ENCODE data around the gene PWWP2A.

Gene PWWP2A

GRCh38 chr5:160060001-160060400 lies 59.2 kb downstream of the PWWP2A start:
- no peak overlapping the region for H3K4me3 ChIP-seq (ENCODE audit: insufficient read depth, low read depth, low read length, poor library complexity, severe bottlenecking)
- DNase-seq: no peak
- peaks cover 37% of the 10 kb centered on the region for H3K36me3 ChIP-seq (ENCODE audit: control insufficient read depth, insufficient read depth, low read length)
- H3K9me3 ChIP-seq (ENCODE audit: control insufficient read depth, low read length): no peaks in the 10 kb centered on the region
- no peak overlapping the region for H3K27ac ChIP-seq (ENCODE audit: insufficient read depth, low read length, poor library complexity, severe bottlenecking)
- no peaks in the 10 kb centered on the region for H3K4me1 ChIP-seq (ENCODE audit: control insufficient read depth, insufficient read depth, low read length, poor library complexity, severe bottlenecking)
- no peaks in the 10 kb centered on the region for H3K27me3 ChIP-seq (replicated peaks; ENCODE audit: control insufficient read depth, insufficient read depth, low read length, poor library complexity, severe bottlenecking)

- no peaks in the 10 kb centered on the region for H3K27me3 ChIP-seq (replicated peaks; ENCODE audit: control insufficient read depth, insufficient read depth, low read length, poor library complexity, severe bottlenecking)
- DNase-seq: no peak
- H3K4me1 ChIP-seq (ENCODE audit: control insufficient read depth, insufficient read depth, low read length, poor library complexity, severe bottlenecking): no peaks in the 10 kb centered on the region
- no peak overlapping the region for H3K4me3 ChIP-seq (ENCODE audit: insufficient read depth, low read depth, low read length, poor library complexity, severe bottlenecking)
- H3K36me3 ChIP-seq (ENCODE audit: control insufficient read depth, insufficient read depth, low read length): peaks cover 50% of the 10 kb centered on the region
- no peaks in the 10 kb centered on the region for H3K9me3 ChIP-seq (ENCODE audit: control insufficient read depth, low read length)
- H3K27ac ChIP-seq (ENCODE audit: insufficient read depth, low read length, poor library complexity, severe bottlenecking): no peak overlapping the region
These were observed 62.0 kb downstream of the PWWP2A start for GRCh38 chr5:160057256-160057655.

GRCh38 chr5:160054831-160055230 lies 64.4 kb downstream of the PWWP2A start:
- Histone ChIP-seq H3K4me1 (ENCODE audit: control insufficient read depth, insufficient read depth, low read length, poor library complexity, severe bottlenecking) (no peaks in the 10 kb centered on the region), H3K27ac (ENCODE audit: insufficient read depth, low read length, poor library complexity, severe bottlenecking) (no peak overlapping the region), H3K27me3 (replicated peaks; ENCODE audit: control insufficient read depth, insufficient read depth, low read length, poor library complexity, severe bottlenecking) (no peaks in the 10 kb centered on the region), H3K9me3 (ENCODE audit: control insufficient read depth, low read length) (no peaks in the 10 kb centered on the region), H3K4me3 (ENCODE audit: insufficient read depth, low read depth, low read length, poor library complexity, severe bottlenecking) (no peak overlapping the region), H3K36me3 (ENCODE audit: control insufficient read depth, insufficient read depth, low read length) (peaks cover 59% of the 10 kb centered on the region)
- DNase-seq: no peak

GRCh38 chr5:160054047-160054446 lies 65.2 kb downstream of the PWWP2A start:
- H3K9me3 ChIP-seq (ENCODE audit: control insufficient read depth, low read length): no peaks in the 10 kb centered on the region
- H3K27ac ChIP-seq (ENCODE audit: insufficient read depth, low read length, poor library complexity, severe bottlenecking): no peak overlapping the region
- H3K27me3 ChIP-seq (replicated peaks; ENCODE audit: control insufficient read depth, insufficient read depth, low read length, poor library complexity, severe bottlenecking): no peaks in the 10 kb centered on the region
- H3K4me1 ChIP-seq (ENCODE audit: control insufficient read depth, insufficient read depth, low read length, poor library complexity, severe bottlenecking): no peaks in the 10 kb centered on the region
- no peak for DNase-seq
- H3K36me3 ChIP-seq (ENCODE audit: control insufficient read depth, insufficient read depth, low read length): peaks cover 66% of the 10 kb centered on the region
- H3K4me3 ChIP-seq (ENCODE audit: insufficient read depth, low read depth, low read length, poor library complexity, severe bottlenecking): no peak overlapping the region

GRCh38 chr5:160049099-160049498 lies 70.2 kb downstream of the PWWP2A start:
- H3K9me3 ChIP-seq (ENCODE audit: control insufficient read depth, low read length): no peaks in the 10 kb centered on the region
- DNase-seq: no peak
- no peak overlapping the region for H3K4me3 ChIP-seq (ENCODE audit: insufficient read depth, low read depth, low read length, poor library complexity, severe bottlenecking)
- no peaks in the 10 kb centered on the region for H3K4me1 ChIP-seq (ENCODE audit: control insufficient read depth, insufficient read depth, low read length, poor library complexity, severe bottlenecking)
- H3K36me3 ChIP-seq (ENCODE audit: control insufficient read depth, insufficient read depth, low read length): peaks cover 47% of the 10 kb centered on the region
- H3K27ac ChIP-seq (ENCODE audit: insufficient read depth, low read length, poor library complexity, severe bottlenecking): no peak overlapping the region
- no peaks in the 10 kb centered on the region for H3K27me3 ChIP-seq (replicated peaks; ENCODE audit: control insufficient read depth, insufficient read depth, low read length, poor library complexity, severe bottlenecking)

- DNase-seq: no peak
- Histone ChIP-seq H3K4me1 (ENCODE audit: control insufficient read depth, insufficient read depth, low read length, poor library complexity, severe bottlenecking) (no peaks in the 10 kb centered on the region), H3K36me3 (ENCODE audit: control insufficient read depth, insufficient read depth, low read length) (peaks cover 47% of the 10 kb centered on the region), H3K4me3 (ENCODE audit: insufficient read depth, low read depth, low read length, poor library complexity, severe bottlenecking) (no peak overlapping the region), H3K27me3 (replicated peaks; ENCODE audit: control insufficient read depth, insufficient read depth, low read length, poor library complexity, severe bottlenecking) (no peaks in the 10 kb centered on the region), H3K9me3 (ENCODE audit: control insufficient read depth, low read length) (no peaks in the 10 kb centered on the region), H3K27ac (ENCODE audit: insufficient read depth, low read length, poor library complexity, severe bottlenecking) (no peak overlapping the region)
These were observed 71.1 kb downstream of the PWWP2A start for GRCh38 chr5:160048131-160048530.

- no peaks in the 10 kb centered on the region for H3K27me3 ChIP-seq (replicated peaks; ENCODE audit: control insufficient read depth, insufficient read depth, low read length, poor library complexity, severe bottlenecking)
- H3K4me3 ChIP-seq (ENCODE audit: insufficient read depth, low read depth, low read length, poor library complexity, severe bottlenecking): no peak overlapping the region
- no peak overlapping the region for H3K27ac ChIP-seq (ENCODE audit: insufficient read depth, low read length, poor library complexity, severe bottlenecking)
- DNase-seq: no peak
- H3K36me3 ChIP-seq (ENCODE audit: control insufficient read depth, insufficient read depth, low read length): peaks cover 45% of the 10 kb centered on the region
- H3K9me3 ChIP-seq (ENCODE audit: control insufficient read depth, low read length): no peaks in the 10 kb centered on the region
- H3K4me1 ChIP-seq (ENCODE audit: control insufficient read depth, insufficient read depth, low read length, poor library complexity, severe bottlenecking): no peaks in the 10 kb centered on the region
These were observed 71.8 kb downstream of the PWWP2A start for GRCh38 chr5:160047423-160047822.

- Histone ChIP-seq H3K4me1 (ENCODE audit: control insufficient read depth, insufficient read depth, low read length, poor library complexity, severe bottlenecking) (no peaks in the 10 kb centered on the region), H3K27me3 (replicated peaks; ENCODE audit: control insufficient read depth, insufficient read depth, low read length, poor library complexity, severe bottlenecking) (no peaks in the 10 kb centered on the region), H3K4me3 (ENCODE audit: insufficient read depth, low read depth, low read length, poor library complexity, severe bottlenecking) (no peak overlapping the region), H3K36me3 (ENCODE audit: control insufficient read depth, insufficient read depth, low read length) (peaks cover 26% of the 10 kb centered on the region), H3K9me3 (ENCODE audit: control insufficient read depth, low read length) (no peaks in the 10 kb centered on the region), H3K27ac (ENCODE audit: insufficient read depth, low read length, poor library complexity, severe bottlenecking) (no peak overlapping the region)
- DNase-seq: no peak
These were observed 74.3 kb downstream of the PWWP2A start for GRCh38 chr5:160044967-160045366.

GRCh38 chr5:160044391-160044804 lies 74.9 kb downstream of the PWWP2A start:
- Histone ChIP-seq H3K4me3 (ENCODE audit: insufficient read depth, low read depth, low read length, poor library complexity, severe bottlenecking) (no peak overlapping the region), H3K27me3 (replicated peaks; ENCODE audit: control insufficient read depth, insufficient read depth, low read length, poor library complexity, severe bottlenecking) (no peaks in the 10 kb centered on the region), H3K27ac (ENCODE audit: insufficient read depth, low read length, poor library complexity, severe bottlenecking) (no peak overlapping the region), H3K4me1 (ENCODE audit: control insufficient read depth, insufficient read depth, low read length, poor library complexity, severe bottlenecking) (no peaks in the 10 kb centered on the region), H3K36me3 (ENCODE audit: control insufficient read depth, insufficient read depth, low read length) (peaks cover 26% of the 10 kb centered on the region), H3K9me3 (ENCODE audit: control insufficient read depth, low read length) (no peaks in the 10 kb centered on the region)
- no peak for DNase-seq

GRCh38 chr5:160042671-160043070 lies 76.6 kb downstream of the PWWP2A start:
- no peak overlapping the region for H3K4me3 ChIP-seq (ENCODE audit: insufficient read depth, low read depth, low read length, poor library complexity, severe bottlenecking)
- H3K27ac ChIP-seq (ENCODE audit: insufficient read depth, low read length, poor library complexity, severe bottlenecking): no peak overlapping the region
- no peaks in the 10 kb centered on the region for H3K27me3 ChIP-seq (replicated peaks; ENCODE audit: control insufficient read depth, insufficient read depth, low read length, poor library complexity, severe bottlenecking)
- H3K36me3 ChIP-seq (ENCODE audit: control insufficient read depth, insufficient read depth, low read length): peaks cover 23% of the 10 kb centered on the region
- no peak for DNase-seq
- H3K4me1 ChIP-seq (ENCODE audit: control insufficient read depth, insufficient read depth, low read length, poor library complexity, severe bottlenecking): no peaks in the 10 kb centered on the region
- H3K9me3 ChIP-seq (ENCODE audit: control insufficient read depth, low read length): no peaks in the 10 kb centered on the region

All from effector memory CD4-positive, alpha-beta T cell (primary cell).